Muscle of leg (tissue), 11 donors: Measurements from ENCODE around the gene ACCS. TPM values are rescaled to one million over a fixed set of nuclear protein-coding genes. Genes with fewer than 3 reads are reported as not detected.

Experiments used
- DNase-seq: peaks from one replicate; pipeline ENCODE4 v3.0.0; 2013
- H3K27ac ChIP-seq: one replicate; pipeline ENCODE4 v1.5.1; 2013; ENCODE audit warnings: mild to moderate bottlenecking, low read length, control low read depth
- H3K27me3 ChIP-seq: one replicate; pipeline ENCODE4 v1.6.1; 2013; ENCODE audit warnings: low read length; ENCODE audit not compliant: control insufficient read depth, insufficient read depth
- H3K36me3 ChIP-seq: one replicate; pipeline ENCODE4 v1.6.1; 2013; ENCODE audit warnings: low read length; ENCODE audit not compliant: control insufficient read depth, insufficient read depth
- H3K4me1 ChIP-seq: one replicate; pipeline ENCODE4 v1.6.1; 2013; ENCODE audit warnings: low read length; ENCODE audit not compliant: control insufficient read depth, insufficient read depth
- H3K4me3 ChIP-seq: one replicate; pipeline ENCODE4 v1.5.1; 2013; ENCODE audit warnings: low read length, control low read depth
- H3K9me3 ChIP-seq: replicated peaks from 2 replicates; pipeline ENCODE4 v1.6.1; 2013; ENCODE audit warnings: low read depth, low read length; ENCODE audit not compliant: control insufficient read depth
- WGBS: methylation state at CpG from one replicate; pipeline ENCODE4 v1.1.5; 2013; ENCODE audit warnings: missing lambda C conversion rate; ENCODE audit not compliant: insufficient coverage; 5-methylcytosine and 5-hydroxymethylcytosine counted together
- polyA plus RNA-seq, 8 donors: library from polyadenylated mRNA; unstranded; fragments of 120-200 nt; gene quantifications; one replicate each; pipeline versions ENCODE4 v1.2.1 to v1.2.3, GENCODE V29; 2013; ENCODE audit warnings: inconsistent platforms in 1 of 8, low replicate concordance in 1 of 8; ENCODE audit not compliant: insufficient read length in 8 of 8, insufficient read depth in 1 of 8
- total RNA-seq: library from RNA; stranded (reverse); fragments of 120-200 nt; gene quantifications from one replicate; pipeline ENCODE4 v1.2.4, GENCODE V29; 2013

Gene ACCS
- total and polyA plus RNA-seq, 9 donors = 9.7 to 26.9 (median 16.0) TPM

DNA sequence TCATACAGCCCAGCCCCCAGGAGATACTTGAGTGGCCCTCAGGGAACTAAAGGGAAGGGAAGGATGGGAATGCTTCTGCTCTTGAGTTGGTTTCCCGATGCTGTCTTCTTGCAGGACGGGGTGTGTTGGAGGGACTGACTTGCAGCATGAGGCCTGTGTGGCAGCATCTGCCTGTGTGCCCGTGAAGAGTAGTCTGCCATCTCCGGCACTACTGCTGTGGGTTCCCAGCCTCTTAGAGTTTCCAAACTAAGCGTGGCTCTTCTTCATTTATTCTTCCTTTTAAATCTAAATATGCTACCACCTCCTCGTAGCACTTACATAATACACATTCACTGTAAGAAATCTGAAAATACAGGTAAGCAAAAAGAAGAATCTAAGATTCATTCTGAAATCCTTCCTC is 42.2 kb downstream of the ACCS start:
- 94% methylated on average over 4 of the region's 6 CpGs for WGBS
- no peak for DNase-seq
- peaks cover 10% of the 10 kb centered on the region for H3K4me1 ChIP-seq

GRCh38 chr11:44110231-44110679 is 44.2 kb downstream of the ACCS start:
- peaks cover 10% of the 10 kb centered on the region for H3K4me1 ChIP-seq
- peak; percentile 77 for DNase-seq
- H3K9me3 ChIP-seq = no peaks in the 10 kb centered on the region
- no peak overlapping the region for H3K27ac ChIP-seq
- 17% methylated on average over 1 of the region's 4 CpGs for WGBS
- H3K4me3 ChIP-seq = no peak overlapping the region
- no peaks in the 10 kb centered on the region for H3K27me3 ChIP-seq
- H3K36me3 ChIP-seq = peaks cover 32% of the 10 kb centered on the region

More for the DNA sequence above, 42.2 kb downstream of the ACCS start:
- no peak overlapping the region for H3K4me3 ChIP-seq
- H3K27me3 ChIP-seq = no peaks in the 10 kb centered on the region
- H3K9me3 ChIP-seq = no peaks in the 10 kb centered on the region
- H3K27ac ChIP-seq = no peak overlapping the region
- H3K36me3 ChIP-seq = peaks cover 19% of the 10 kb centered on the region

DNA sequence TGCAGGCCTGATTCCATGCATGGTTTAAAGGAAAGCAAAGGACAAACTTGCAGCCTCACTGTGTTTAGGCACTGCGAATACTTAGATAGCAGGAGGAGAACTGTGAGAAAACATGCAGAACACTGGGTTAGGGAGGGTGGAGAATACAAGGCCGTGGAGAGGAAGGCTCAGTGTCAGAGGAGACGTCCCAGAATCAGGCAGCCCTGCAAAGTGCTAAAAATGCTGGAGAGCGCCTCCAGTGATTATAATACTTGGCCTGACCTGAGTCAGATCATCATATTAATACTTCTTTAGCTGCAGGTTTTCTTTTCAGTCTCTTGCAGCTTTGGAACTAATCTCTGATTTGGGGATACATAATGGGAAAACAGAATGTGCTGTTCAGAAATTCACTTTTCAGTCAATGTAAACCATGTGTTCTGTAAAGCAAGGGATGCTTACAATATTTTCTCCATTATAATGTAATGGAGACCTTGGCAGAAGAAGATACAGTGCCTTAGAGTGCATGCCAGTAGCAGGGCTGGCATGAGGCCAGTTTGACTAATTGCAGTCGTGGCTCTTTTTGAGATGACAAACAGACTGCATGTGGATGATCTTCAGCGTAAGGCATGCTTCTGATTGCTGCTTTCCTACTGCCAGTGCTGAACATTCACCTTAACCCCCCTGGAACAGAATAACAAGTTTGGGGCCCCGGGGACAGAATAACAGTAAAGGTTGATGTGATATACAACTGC is 46.2 kb downstream of the ACCS start:
- Histone ChIP-seq H3K9me3 (no peaks in the 10 kb centered on the region), H3K27me3 (no peaks in the 10 kb centered on the region), H3K36me3 (peaks cover 37% of the 10 kb centered on the region), H3K27ac (no peak overlapping the region), H3K4me3 (no peak overlapping the region), H3K4me1 (peaks cover 10% of the 10 kb centered on the region)
- peak; percentile 91 for DNase-seq
- 14% methylated on average over 4 of the region's 7 CpGs for whole genome bisulfite sequencing

- Histone ChIP-seq H3K27me3 (no peaks in the 10 kb centered on the region), H3K4me3 (no peak overlapping the region), H3K36me3 (peaks cover 32% of the 10 kb centered on the region), H3K27ac (no peak overlapping the region), H3K9me3 (no peaks in the 10 kb centered on the region), H3K4me1 (peaks cover 10% of the 10 kb centered on the region)
- no peak for DNase-seq
- WGBS = 56% methylated on average over 1 of the region's 3 CpGs
These were observed 46.9 kb downstream of the ACCS start for GRCh38 chr11:44113018-44113417.

DNA sequence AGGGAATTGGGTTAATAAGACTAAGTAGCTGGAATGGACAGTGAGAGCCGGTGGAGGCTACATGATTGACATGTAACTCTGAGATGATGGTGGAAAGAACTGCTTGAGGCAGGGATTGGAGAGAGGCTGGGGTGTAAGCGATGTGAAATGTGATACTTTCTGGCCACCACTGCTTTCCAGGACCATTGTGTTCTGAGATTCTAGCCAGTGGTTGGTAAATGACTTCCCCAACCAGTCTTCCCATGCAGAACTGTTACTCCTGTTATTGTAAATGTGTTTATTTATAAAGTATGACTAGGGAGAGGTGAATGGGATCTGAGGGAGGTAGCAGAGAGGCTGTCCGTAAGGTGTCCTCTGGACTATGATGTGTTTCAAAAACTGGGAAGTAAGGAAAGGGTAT is 47.5 kb downstream of the ACCS start:
- Histone ChIP-seq H3K27me3 (no peaks in the 10 kb centered on the region), H3K4me1 (peaks cover 10% of the 10 kb centered on the region), H3K27ac (no peak overlapping the region), H3K4me3 (no peak overlapping the region), H3K36me3 (peaks cover 29% of the 10 kb centered on the region), H3K9me3 (no peaks in the 10 kb centered on the region)
- no peak for DNase-seq
- WGBS = 81% methylated on average over 2 of the region's 3 CpGs

GRCh38 chr11:44116234-44116830 is 50.3 kb downstream of the ACCS start:
- DNase-seq = peak; percentile 43
- H3K27me3 ChIP-seq = no peaks in the 10 kb centered on the region
- H3K4me3 ChIP-seq = no peak overlapping the region
- H3K27ac ChIP-seq = no peak overlapping the region
- H3K36me3 ChIP-seq = peaks cover 24% of the 10 kb centered on the region
- H3K9me3 ChIP-seq = no peaks in the 10 kb centered on the region
- WGBS = 80% methylated on average over 2 of the region's 3 CpGs
- H3K4me1 ChIP-seq = peaks cover 10% of the 10 kb centered on the region

- Histone ChIP-seq H3K4me3 (no peak overlapping the region), H3K36me3 (peaks cover 25% of the 10 kb centered on the region), H3K27ac (no peak overlapping the region), H3K27me3 (no peaks in the 10 kb centered on the region), H3K4me1 (no peaks in the 10 kb centered on the region), H3K9me3 (no peaks in the 10 kb centered on the region)
- DNase-seq = no peak
- WGBS = 96% methylated on average over 3 of the region's 5 CpGs
These were observed 54.1 kb downstream of the ACCS start for GRCh38 chr11:44120169-44120568.

- H3K27ac ChIP-seq = no peak overlapping the region
- peaks cover 55% of the 10 kb centered on the region for H3K36me3 ChIP-seq
- no peak for DNase-seq
- no peak overlapping the region for H3K4me3 ChIP-seq
- no CpG with 5 or more reads among the region's 4 CpGs for WGBS
- H3K4me1 ChIP-seq = no peaks in the 10 kb centered on the region
- no peaks in the 10 kb centered on the region for H3K27me3 ChIP-seq
- no peaks in the 10 kb centered on the region for H3K9me3 ChIP-seq
These were observed 59.5 kb downstream of the ACCS start for GRCh38 chr11:44125598-44125997.

DNA sequence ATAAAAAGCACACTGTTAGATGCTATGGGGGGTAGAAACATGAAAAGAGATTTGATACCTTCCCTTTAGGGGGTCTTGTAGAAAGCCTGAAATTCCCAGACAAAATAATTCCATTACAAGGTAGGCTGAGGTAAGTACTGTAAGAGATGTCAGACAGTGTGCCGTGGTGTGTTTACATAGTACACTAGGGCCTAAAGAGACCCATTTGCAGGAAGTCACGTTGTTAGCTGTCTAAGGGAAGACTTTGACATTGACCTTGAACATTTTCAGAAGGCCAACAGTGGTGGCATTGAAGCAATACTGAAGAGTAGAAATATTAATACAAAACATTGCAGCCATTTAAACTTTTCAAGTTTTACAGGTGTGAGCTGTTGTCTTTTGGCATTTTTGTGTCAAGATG is 60.2 kb downstream of the ACCS start:
- 62% methylated on average over 2 of the region's 2 CpGs for WGBS
- Histone ChIP-seq H3K9me3 (no peaks in the 10 kb centered on the region), H3K4me1 (no peaks in the 10 kb centered on the region), H3K4me3 (no peak overlapping the region), H3K36me3 (peaks cover 60% of the 10 kb centered on the region), H3K27ac (no peak overlapping the region), H3K27me3 (no peaks in the 10 kb centered on the region)
- DNase-seq = no peak

DNA sequence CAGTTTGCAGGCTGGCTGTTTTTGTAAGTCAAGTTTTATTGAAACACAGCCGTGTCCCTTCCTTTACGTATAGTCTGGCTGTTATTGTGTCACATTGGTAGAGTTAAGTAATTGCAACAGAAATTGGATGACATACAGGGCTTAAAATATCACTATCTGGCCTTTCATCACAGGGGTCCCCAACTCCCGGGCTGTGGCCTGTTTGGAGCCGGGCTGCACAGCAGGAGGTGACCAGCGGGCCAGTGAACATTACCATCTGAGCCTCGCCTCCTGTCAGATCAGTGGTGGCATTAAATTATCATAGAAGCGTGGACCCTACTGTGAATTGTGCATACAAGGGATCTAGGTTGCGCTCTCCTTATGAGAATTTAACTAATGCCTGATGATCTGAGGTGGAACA is 61.1 kb downstream of the ACCS start:
- DNase-seq = no peak
- Histone ChIP-seq H3K4me3 (no peak overlapping the region), H3K4me1 (no peaks in the 10 kb centered on the region), H3K36me3 (peaks cover 63% of the 10 kb centered on the region), H3K27me3 (no peaks in the 10 kb centered on the region), H3K9me3 (no peaks in the 10 kb centered on the region), H3K27ac (no peak overlapping the region)
- WGBS = 88% methylated on average over 6 of the region's 8 CpGs
